ENCODE measurements around the gene NEK7.

The NEK7 gene

GRCh38 chr1:198156111-198156744, 570 bp upstream of the NEK7 start:
- peak overlapping the region; percentile 94 for H3K27ac ChIP-seq (ENCODE audit: low read depth, low read length)
- H3K4me3 ChIP-seq (ENCODE audit: low read depth, low read length): peak overlapping the region; percentile 95
- peak overlapping the region; percentile 80 for H3K9ac ChIP-seq (ENCODE audit: low read length)
- peaks cover 12% of the 10 kb centered on the region for H3K79me2 ChIP-seq (ENCODE audit: control insufficient read depth, insufficient read depth, low read length, poor library complexity)
- H3K4me2 ChIP-seq (ENCODE audit: low read length): peak overlapping the region; percentile 72
- H3K4me1 ChIP-seq (ENCODE audit: control insufficient read depth in 1 of 2, insufficient read depth in 2 of 2, low read length in 2 of 2): peaks cover 3 to 6% of the 10 kb centered on the region in 2 experiments
- H2BK5ac ChIP-seq (ENCODE audit: low read depth, low read length, poor library complexity): peak overlapping the region; percentile 95
- no peaks in the 10 kb centered on the region for H3K27me3 ChIP-seq (ENCODE audit: insufficient read depth, low read length)
- WGBS (ENCODE audit: extremely low coverage, insufficient coverage, insufficient read length): no CpG with 5 or more reads among the region's 13 CpGs
- H4K12ac ChIP-seq (ENCODE audit: low read depth, low read length): peak overlapping the region; percentile 80
- no peaks in the 10 kb centered on the region for H3K9me3 ChIP-seq (ENCODE audit: insufficient read depth, low read depth, low read length)
- H3K36me3 ChIP-seq (ENCODE audit: control insufficient read depth in 1 of 2, insufficient read depth in 2 of 2, low read length in 2 of 2): no peaks in the 10 kb centered on the region
- peak overlapping the region; percentile 89 for H2BK120ac ChIP-seq (ENCODE audit: insufficient read depth, low read length, poor library complexity)
- H4K91ac ChIP-seq (ENCODE audit: low read depth, low read length): peak overlapping the region; percentile 81
- H3K79me1 ChIP-seq (ENCODE audit: low read length): peaks cover 22% of the 10 kb centered on the region
- peak overlapping the region; percentile 93 for H3K18ac ChIP-seq (ENCODE audit: low read length)
- H2AK5ac ChIP-seq (ENCODE audit: low read length): peak overlapping the region; percentile 73
- H3K4ac ChIP-seq (ENCODE audit: low read depth, low read length): peak overlapping the region; percentile 89
- H2AFZ ChIP-seq (ENCODE audit: insufficient read depth, low read length, poor library complexity): peak overlapping the region; percentile 75
- peak overlapping the region; percentile 98 for H4K8ac ChIP-seq (ENCODE audit: low read depth, low read length)
- peak; percentile 84 to 94 for DNase-seq
- no peak overlapping the region for H3K23ac ChIP-seq (ENCODE audit: low read length)
- peak overlapping the region; percentile 59 for H2BK12ac ChIP-seq (ENCODE audit: low read length)
- peak overlapping the region; percentile 90 for H3K14ac ChIP-seq (ENCODE audit: low read length)

- Histone ChIP-seq H4K91ac (ENCODE audit: low read depth, low read length) (peak overlapping the region; percentile 93), H3K27ac (ENCODE audit: low read depth, low read length) (peak overlapping the region; percentile 94), H3K36me3 (ENCODE audit: control insufficient read depth in 1 of 2, insufficient read depth in 2 of 2, low read length in 2 of 2) (no peaks in the 10 kb centered on the region), H4K12ac (ENCODE audit: low read depth, low read length) (peak overlapping the region; percentile 80), H2BK120ac (ENCODE audit: insufficient read depth, low read length, poor library complexity) (peak overlapping the region; percentile 52), H3K14ac (ENCODE audit: low read length) (peak overlapping the region; percentile 90), H2AK5ac (ENCODE audit: low read length) (no peak overlapping the region), H3K4me2 (ENCODE audit: low read length) (peak overlapping the region; percentile 72), H3K18ac (ENCODE audit: low read length) (peak overlapping the region; percentile 95), H3K9ac (ENCODE audit: low read length) (peak overlapping the region; percentile 91), H3K9me3 (ENCODE audit: insufficient read depth, low read depth, low read length) (no peaks in the 10 kb centered on the region), H3K79me2 (ENCODE audit: control insufficient read depth, insufficient read depth, low read length, poor library complexity) (peaks cover 12% of the 10 kb centered on the region), H3K23ac (ENCODE audit: low read length) (no peak overlapping the region), H2BK12ac (ENCODE audit: low read length) (no peak overlapping the region), H3K27me3 (ENCODE audit: insufficient read depth, low read length) (no peaks in the 10 kb centered on the region), H3K4me3 (ENCODE audit: low read depth, low read length) (peak overlapping the region; percentile 95), H3K4me1 (ENCODE audit: control insufficient read depth in 1 of 2, insufficient read depth in 2 of 2, low read length in 2 of 2) (peaks cover 5 to 11% of the 10 kb centered on the region in 2 experiments), H3K4ac (ENCODE audit: low read depth, low read length) (peak overlapping the region; percentile 93), H3K79me1 (ENCODE audit: low read length) (peaks cover 25% of the 10 kb centered on the region), H2BK5ac (ENCODE audit: low read depth, low read length, poor library complexity) (peak overlapping the region; percentile 86), H2AFZ (ENCODE audit: insufficient read depth, low read length, poor library complexity) (peak overlapping the region; percentile 75), H4K8ac (ENCODE audit: low read depth, low read length) (peak overlapping the region; percentile 98)
- DNase-seq: peak; percentile 90 to 95
- WGBS (ENCODE audit: extremely low coverage, insufficient coverage, insufficient read length): no CpG with 5 or more reads among the region's 62 CpGs
Observed at GRCh38 chr1:198157241-198157846, 546 bp downstream of the NEK7 start.

- H3K27ac ChIP-seq (ENCODE audit: low read depth, low read length): peak overlapping the region; percentile 94
- H2AFZ ChIP-seq (ENCODE audit: insufficient read depth, low read length, poor library complexity): peak overlapping the region; percentile 69
- H3K27me3 ChIP-seq (ENCODE audit: insufficient read depth, low read length): no peaks in the 10 kb centered on the region
- no peak overlapping the region for H2BK12ac ChIP-seq (ENCODE audit: low read length)
- peak in 1 of 2 donors; percentile 30 for DNase-seq
- no peak overlapping the region for H2AK5ac ChIP-seq (ENCODE audit: low read length)
- H4K8ac ChIP-seq (ENCODE audit: low read depth, low read length): peak overlapping the region; percentile 56
- H3K18ac ChIP-seq (ENCODE audit: low read length): no peak overlapping the region
- H3K79me2 ChIP-seq (ENCODE audit: control insufficient read depth, insufficient read depth, low read length, poor library complexity): peaks cover 13% of the 10 kb centered on the region
- H3K9me3 ChIP-seq (ENCODE audit: insufficient read depth, low read depth, low read length): no peaks in the 10 kb centered on the region
- no CpG with 5 or more reads among the region's 17 CpGs for WGBS (ENCODE audit: extremely low coverage, insufficient coverage, insufficient read length)
- H3K4me1 ChIP-seq (ENCODE audit: control insufficient read depth in 1 of 2, insufficient read depth in 2 of 2, low read length in 2 of 2): peaks cover 5 to 13% of the 10 kb centered on the region in 2 experiments
- peak overlapping the region; percentile 68 for H3K9ac ChIP-seq (ENCODE audit: low read length)
- H3K4me3 ChIP-seq (ENCODE audit: low read depth, low read length): peak overlapping the region; percentile 95
- H3K14ac ChIP-seq (ENCODE audit: low read length): no peak overlapping the region
- H2BK5ac ChIP-seq (ENCODE audit: low read depth, low read length, poor library complexity): peak overlapping the region; percentile 64
- peak overlapping the region; percentile 34 for H2BK120ac ChIP-seq (ENCODE audit: insufficient read depth, low read length, poor library complexity)
- H3K79me1 ChIP-seq (ENCODE audit: low read length): peaks cover 25% of the 10 kb centered on the region
- H4K12ac ChIP-seq (ENCODE audit: low read depth, low read length): peak overlapping the region; percentile 52
- H3K36me3 ChIP-seq (ENCODE audit: control insufficient read depth in 1 of 2, insufficient read depth in 2 of 2, low read length in 2 of 2): no peaks in the 10 kb centered on the region
- H3K4me2 ChIP-seq (ENCODE audit: low read length): peak overlapping the region; percentile 72
- H3K23ac ChIP-seq (ENCODE audit: low read length): no peak overlapping the region
- no peak overlapping the region for H4K91ac ChIP-seq (ENCODE audit: low read depth, low read length)
- H3K4ac ChIP-seq (ENCODE audit: low read depth, low read length): peak overlapping the region; percentile 52
Observed at GRCh38 chr1:198157847-198158725, 1.3 kb downstream of the NEK7 start.
